Mucosa of rectum (tissue), 2 donors: ENCODE results near the gene APOBEC4.

Experiments used
- H3K27ac ChIP-seq, 2 donors: one replicate each; pipeline ENCODE4 v1.7.0; 2013; ENCODE audit warnings: inconsistent platforms in 2 of 2, low read depth in 2 of 2, low read length in 2 of 2
- H3K27me3 ChIP-seq, 2 donors: one replicate each; pipeline ENCODE4 v1.7.0; 2013; ENCODE audit warnings: low read length in 2 of 2; ENCODE audit not compliant: control insufficient read depth in 2 of 2, insufficient read depth in 2 of 2
- H3K36me3 ChIP-seq, 2 donors: one replicate each; pipeline ENCODE4 v1.7.0; 2013; ENCODE audit warnings: low read length in 2 of 2; ENCODE audit not compliant: control insufficient read depth in 2 of 2, insufficient read depth in 2 of 2
- H3K4me1 ChIP-seq, 2 donors: one replicate each; pipeline ENCODE4 v1.7.0; 2013; ENCODE audit warnings: low read length in 2 of 2, mild to moderate bottlenecking in 1 of 2; ENCODE audit not compliant: control insufficient read depth in 2 of 2, insufficient read depth in 2 of 2
- H3K4me3 ChIP-seq, 2 donors: one replicate each; pipeline ENCODE4 v1.7.0; 2013; ENCODE audit warnings: low read length in 2 of 2
- H3K9ac ChIP-seq, 2 donors: one replicate each; pipeline ENCODE4 v1.7.0; 2013; ENCODE audit warnings: low read length in 2 of 2, low read depth in 1 of 2, mild to moderate bottlenecking in 1 of 2
- H3K9me3 ChIP-seq, 2 donors: one replicate each; pipeline ENCODE4 v1.7.0; 2013; ENCODE audit warnings: low read length in 2 of 2; ENCODE audit not compliant: control insufficient read depth in 2 of 2
- donor health status: healthy.
- donor health status: Normal muscosa, but diverticular disease.

APOBEC4 gene

GRCh38 chr1:183652107-183652506, 1.0 kb downstream of the APOBEC4 start:
- Histone ChIP-seq H3K27ac (peak overlapping the region; percentile 73), H3K9me3 (no peaks in the 10 kb centered on the region), H3K27me3 (no peaks in the 10 kb centered on the region), H3K4me3 (no peak overlapping the region), H3K4me1 (peaks cover 14 to 26% of the 10 kb centered on the region in 2 donors), H3K36me3 (no peaks in the 10 kb centered on the region), H3K9ac (no peak overlapping the region)

DNA sequence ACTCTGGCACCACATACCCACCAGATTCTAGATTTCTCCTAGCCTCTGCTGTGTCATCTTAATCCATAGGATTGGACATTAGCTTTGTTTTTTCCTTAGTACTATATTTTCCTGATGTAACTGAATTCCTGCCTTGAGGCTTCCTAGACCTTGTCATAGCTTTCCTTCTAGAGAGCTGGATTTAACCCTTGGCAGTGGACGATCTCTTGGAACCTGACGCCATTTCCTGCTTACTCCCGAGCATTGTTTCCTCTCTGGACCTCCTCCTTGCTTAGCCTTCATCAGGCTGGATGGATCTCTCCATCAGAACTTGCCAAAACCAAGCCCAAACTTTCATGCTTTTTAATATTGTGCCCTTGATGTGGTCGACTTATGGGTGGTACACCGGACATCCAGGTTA, 1.5 kb downstream of the APOBEC4 start:
- no peak overlapping the region for H3K4me3 ChIP-seq
- no peak overlapping the region for H3K27ac ChIP-seq
- no peaks in the 10 kb centered on the region for H3K27me3 ChIP-seq
- H3K36me3 ChIP-seq: no peaks in the 10 kb centered on the region
- H3K9me3 ChIP-seq: no peaks in the 10 kb centered on the region
- peaks cover 14 to 26% of the 10 kb centered on the region in 2 donors for H3K4me1 ChIP-seq
- no peak overlapping the region for H3K9ac ChIP-seq

DNA sequence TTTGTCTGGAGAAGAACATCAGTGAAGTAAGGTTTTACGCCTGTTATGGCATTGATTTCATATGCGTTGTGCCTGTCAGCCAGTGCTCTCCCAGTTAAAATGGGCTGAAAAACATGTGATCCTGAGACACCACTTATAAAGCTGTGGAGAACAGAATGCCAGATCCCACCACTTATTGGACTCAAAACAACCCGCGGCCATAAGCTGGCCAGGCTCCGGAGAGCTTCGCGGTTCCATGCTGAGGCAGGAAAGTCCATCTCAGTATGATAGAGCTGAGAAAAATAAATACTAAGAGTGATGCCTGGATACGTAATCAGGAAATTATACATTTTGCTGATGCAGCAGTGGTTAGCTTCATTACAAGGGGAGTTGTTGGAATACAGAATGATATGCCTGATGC, 5.1 kb downstream of the APOBEC4 start:
- no peak overlapping the region for H3K27ac ChIP-seq

DNA sequence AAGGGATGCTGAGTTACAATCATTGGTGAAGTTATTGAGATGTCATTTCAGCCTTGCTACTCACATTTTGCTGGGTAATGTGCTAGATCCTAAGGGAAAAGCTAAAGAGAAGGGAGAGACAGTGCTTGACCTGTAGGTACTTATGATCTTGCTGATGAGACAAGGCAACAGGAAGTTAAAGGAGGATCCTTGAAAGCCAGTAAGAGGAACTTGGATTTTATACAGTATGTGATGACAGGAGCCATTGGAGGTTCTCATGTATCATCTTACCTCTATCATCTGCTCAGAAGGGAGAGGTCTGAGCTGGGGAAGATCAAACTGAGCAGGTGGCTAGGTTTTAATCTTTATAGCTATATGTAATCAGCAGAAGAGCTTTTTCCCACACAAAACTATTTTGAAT, 6.3 kb downstream of the APOBEC4 start:
- no peak overlapping the region for H3K4me3 ChIP-seq
- no peaks in the 10 kb centered on the region for H3K9me3 ChIP-seq
- H3K9ac ChIP-seq: no peak overlapping the region
- no peaks in the 10 kb centered on the region for H3K36me3 ChIP-seq
- H3K27ac ChIP-seq: no peak overlapping the region
- H3K4me1 ChIP-seq: peaks cover 1 to 2% of the 10 kb centered on the region in 2 donors
- no peaks in the 10 kb centered on the region for H3K27me3 ChIP-seq

More for the DNA sequence above, 5.1 kb downstream of the APOBEC4 start:
- Histone ChIP-seq H3K9me3 (no peaks in the 10 kb centered on the region), H3K4me3 (no peak overlapping the region), H3K27me3 (no peaks in the 10 kb centered on the region), H3K4me1 (peaks cover 7 to 14% of the 10 kb centered on the region in 2 donors), H3K36me3 (no peaks in the 10 kb centered on the region), H3K9ac (no peak overlapping the region)

- H3K27ac ChIP-seq: no peak overlapping the region
- no peak overlapping the region for H3K9ac ChIP-seq
- no peaks in the 10 kb centered on the region for H3K36me3 ChIP-seq
- no peak overlapping the region for H3K4me3 ChIP-seq
- no peaks in the 10 kb centered on the region for H3K4me1 ChIP-seq
- no peaks in the 10 kb centered on the region for H3K9me3 ChIP-seq
- H3K27me3 ChIP-seq: no peaks in the 10 kb centered on the region
Measured at GRCh38 chr1:183645531-183645930, 7.6 kb downstream of the APOBEC4 start.

DNA sequence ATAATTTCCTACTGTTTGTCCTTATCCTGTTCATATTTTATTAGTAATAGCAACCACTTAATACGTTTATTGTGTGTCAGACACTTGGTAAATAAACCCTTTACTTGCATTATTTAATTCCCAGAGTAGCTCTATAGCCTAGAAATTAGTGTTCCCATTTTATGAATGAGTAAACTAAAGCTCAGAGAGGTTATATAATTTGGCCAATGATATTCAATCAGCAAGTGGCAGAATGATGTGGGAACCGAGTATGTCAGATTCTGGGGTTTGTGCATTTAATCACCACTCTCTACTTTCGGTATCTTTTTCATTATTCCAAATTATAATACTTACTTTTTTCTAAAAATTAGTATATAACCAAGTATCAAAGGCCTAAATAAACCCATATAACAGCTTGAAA, 10.9 kb downstream of the APOBEC4 start:
- no peak overlapping the region for H3K4me3 ChIP-seq
- no peaks in the 10 kb centered on the region for H3K9me3 ChIP-seq
- no peak overlapping the region for H3K9ac ChIP-seq
- no peak overlapping the region for H3K27ac ChIP-seq
- H3K36me3 ChIP-seq: no peaks in the 10 kb centered on the region
- H3K27me3 ChIP-seq: no peaks in the 10 kb centered on the region
- H3K4me1 ChIP-seq: no peaks in the 10 kb centered on the region

GRCh38 chr1:183640193-183640592, 12.9 kb downstream of the APOBEC4 start:
- Histone ChIP-seq H3K9ac (no peak overlapping the region), H3K4me3 (no peak overlapping the region), H3K27ac (no peak overlapping the region), H3K36me3 (no peaks in the 10 kb centered on the region), H3K9me3 (no peaks in the 10 kb centered on the region), H3K4me1 (peaks cover 0 to 4% of the 10 kb centered on the region in 2 donors), H3K27me3 (no peaks in the 10 kb centered on the region)

- no peak overlapping the region for H3K9ac ChIP-seq
- no peaks in the 10 kb centered on the region for H3K27me3 ChIP-seq
- H3K4me1 ChIP-seq: peaks cover 0 to 7% of the 10 kb centered on the region in 2 donors
- no peaks in the 10 kb centered on the region for H3K9me3 ChIP-seq
- no peak overlapping the region for H3K4me3 ChIP-seq
- H3K36me3 ChIP-seq: no peaks in the 10 kb centered on the region
- no peak overlapping the region for H3K27ac ChIP-seq
Measured at GRCh38 chr1:183638649-183639387, 14.3 kb downstream of the APOBEC4 start.

DNA sequence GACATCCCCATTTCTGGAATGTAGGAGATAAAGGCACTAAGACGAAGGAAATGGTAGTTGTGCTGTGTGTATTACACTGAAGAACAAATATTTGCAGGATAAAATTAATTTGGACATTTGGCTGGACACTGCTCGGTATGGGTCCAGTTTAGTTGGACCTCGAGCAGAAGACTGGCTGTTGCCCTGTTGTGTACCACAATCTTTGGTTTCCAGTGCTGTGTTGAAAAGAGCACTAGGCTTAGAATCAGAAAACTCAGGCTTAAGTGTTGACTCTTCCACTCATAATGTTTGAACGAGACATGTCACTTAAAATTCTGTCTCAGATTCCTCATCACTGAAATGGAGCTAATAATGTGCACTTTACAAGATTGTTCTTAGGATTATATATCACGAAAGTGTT, 16.3 kb downstream of the APOBEC4 start:
- H3K4me3 ChIP-seq: peak overlapping the region in 1 of 2 donors; percentile 94
- H3K27me3 ChIP-seq: no peaks in the 10 kb centered on the region
- H3K9ac ChIP-seq: no peak overlapping the region
- peaks cover 0 to 4% of the 10 kb centered on the region in 2 donors for H3K36me3 ChIP-seq
- peaks cover 8 to 22% of the 10 kb centered on the region in 2 donors for H3K4me1 ChIP-seq
- no peak overlapping the region for H3K27ac ChIP-seq
- H3K9me3 ChIP-seq: no peaks in the 10 kb centered on the region

- Histone ChIP-seq H3K27ac (peak overlapping the region; percentile 90 to 95), H3K9ac (peak overlapping the region; percentile 61 to 65)
Measured at GRCh38 chr1:183636334-183636682, 16.8 kb downstream of the APOBEC4 start.

More at GRCh38 chr1:183636334-183636682, 16.8 kb downstream of the APOBEC4 start:
- Histone ChIP-seq H3K4me3 (peak overlapping the region; percentile 94), H3K36me3 (peaks cover 0 to 5% of the 10 kb centered on the region in 2 donors), H3K27me3 (no peaks in the 10 kb centered on the region), H3K4me1 (peaks cover 8 to 23% of the 10 kb centered on the region in 2 donors), H3K9me3 (no peaks in the 10 kb centered on the region)
